PC-3 (cell line): Measurements from ENCODE around the gene MAPK1.
"Not testable (repeated sequence)": the region's sequence is repeated elsewhere in the genome, so short reads cannot be mapped to it uniquely, and the experiment has no call there.

Experiments
- CTCF ChIP-seq: fragments of 300-600 bp; sonication (generic); conservative IDR thresholded peaks from 2 replicates; pipeline ENCODE4 v1.5.1; 2017; ENCODE audit warnings: antibody characterized with exemption, low read depth, mild to moderate bottlenecking, low read length
- EZH2 ChIP-seq: fragments of 300-600 bp; sonication (generic); IDR thresholded peaks from one replicate; pipeline ENCODE4 v1.6.1; 2017; ENCODE audit warnings: antibody characterized with exemption, mild to moderate bottlenecking, low read length; ENCODE audit not compliant: unreplicated experiment

- TF ChIP-seq CTCF, EZH2: not testable (repeated sequence)
Observed at GRCh38 chr22:21790849-21791610, 76.4 kb downstream of the MAPK1 start.
